ENCODE data around the gene OPCML. TPM values are rescaled to one million over a fixed set of nuclear protein-coding genes. Genes with fewer than 3 reads are reported as not detected.

The OPCML gene
- total RNA-seq, 1 donor from 2014 or later: not detected

- intact Hi-C loops (cut with DNase I): no loop called here
- TF ChIP-seq CTCF (IDR thresholded peaks at IDR 0.05): no peak
- H3K4me1 ChIP-seq: no peaks in the 10 kb centered on the region
These were observed 532.8 kb downstream of the OPCML start for GRCh38 chr11:132999516-132999915.

DNA sequence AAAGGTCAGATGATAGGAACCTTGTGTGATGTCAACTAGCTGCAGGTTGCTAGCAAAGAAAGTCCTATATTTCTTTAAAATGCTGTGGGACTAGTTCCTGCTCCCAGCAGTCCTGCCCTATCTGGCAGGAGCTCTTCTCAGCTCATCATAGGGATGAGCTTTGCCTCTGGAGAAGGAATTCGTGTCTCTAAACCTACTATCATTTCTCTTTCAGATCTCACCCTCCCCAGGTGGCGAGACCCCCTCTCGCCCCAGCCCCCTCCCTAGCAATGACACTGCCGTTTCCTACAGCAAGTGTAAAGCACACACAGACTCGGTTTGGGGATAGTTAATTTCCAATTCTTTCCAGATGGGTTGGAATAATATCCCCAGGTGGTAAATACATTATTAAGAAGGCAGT is 533.3 kb downstream of the OPCML start:
- no peak overlapping the region for H3K4me3 ChIP-seq
- no peak for DNase-seq (ENCODE audit: low spot score in 2 of 2)
- TF ChIP-seq CTCF (IDR thresholded peaks at IDR 0.05): no peak
- no peaks in the 10 kb centered on the region for H3K4me1 ChIP-seq
- H3K36me3 ChIP-seq: no peaks in the 10 kb centered on the region
- no peaks in the 10 kb centered on the region for H3K27me3 ChIP-seq
- no peaks in the 10 kb centered on the region for H3K9me3 ChIP-seq
- H3K27ac ChIP-seq: no peak overlapping the region
- intact Hi-C loops (cut with DNase I): no loop called here

More at GRCh38 chr11:132999516-132999915, 532.8 kb downstream of the OPCML start:
- H3K36me3 ChIP-seq: no peaks in the 10 kb centered on the region
- no peaks in the 10 kb centered on the region for H3K27me3 ChIP-seq
- no peaks in the 10 kb centered on the region for H3K9me3 ChIP-seq
- H3K4me3 ChIP-seq: no peak overlapping the region
- H3K27ac ChIP-seq: no peak overlapping the region
- DNase-seq (ENCODE audit: low spot score in 2 of 2): no peak

DNA sequence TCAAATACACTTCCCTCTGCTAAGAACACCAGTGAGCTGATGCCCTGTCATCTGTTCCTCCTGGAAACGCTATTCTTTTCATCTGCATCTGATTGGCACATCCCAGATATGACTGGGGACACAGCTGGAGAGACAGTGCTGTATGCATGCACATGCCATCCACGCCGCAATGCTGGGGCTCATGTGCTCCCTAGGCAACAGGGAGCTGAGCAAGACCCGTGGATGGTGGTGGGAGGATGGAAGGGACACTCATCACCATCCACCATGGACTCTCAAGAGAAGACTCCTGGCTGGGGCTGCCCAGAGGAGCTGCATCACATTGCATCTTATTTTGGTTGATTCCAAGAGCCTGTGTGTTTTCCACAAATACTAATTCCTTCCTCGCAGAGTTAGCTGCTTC is 534.9 kb downstream of the OPCML start:
- no peak overlapping the region for H3K27ac ChIP-seq
- no peaks in the 10 kb centered on the region for H3K36me3 ChIP-seq
- H3K4me3 ChIP-seq: no peak overlapping the region
- no peaks in the 10 kb centered on the region for H3K27me3 ChIP-seq
- no peaks in the 10 kb centered on the region for H3K9me3 ChIP-seq
- intact Hi-C loops (cut with DNase I): no loop called here
- no peak for DNase-seq (ENCODE audit: low spot score in 2 of 2)
- no peaks in the 10 kb centered on the region for H3K4me1 ChIP-seq
- no peak for TF ChIP-seq CTCF (IDR thresholded peaks at IDR 0.05)

DNA sequence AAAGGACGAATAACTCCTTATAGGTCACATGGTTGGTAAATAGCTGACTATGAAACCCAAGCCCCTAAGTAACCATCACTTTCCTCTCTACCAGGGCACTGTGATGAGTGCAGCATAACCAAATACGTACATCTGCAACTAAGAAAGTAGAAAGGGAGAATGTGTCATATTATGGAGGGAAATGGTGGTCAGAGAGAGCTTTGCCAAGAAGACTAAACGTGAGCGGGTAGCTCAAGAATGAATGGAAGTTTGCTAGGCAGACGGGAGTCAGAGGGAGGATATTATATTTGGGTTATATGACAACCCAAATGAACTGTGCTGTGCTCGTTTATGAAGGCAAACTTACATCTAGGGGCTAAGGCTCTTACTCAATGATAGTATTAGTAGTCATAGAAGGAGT is 537.3 kb downstream of the OPCML start:
- intact Hi-C loops (cut with DNase I): no loop called here
- H3K4me3 ChIP-seq: no peak overlapping the region
- no peaks in the 10 kb centered on the region for H3K4me1 ChIP-seq
- no peaks in the 10 kb centered on the region for H3K27me3 ChIP-seq
- TF ChIP-seq CTCF (IDR thresholded peaks at IDR 0.05): no peak
- no peaks in the 10 kb centered on the region for H3K36me3 ChIP-seq
- DNase-seq (ENCODE audit: low spot score in 2 of 2): no peak
- no peak overlapping the region for H3K27ac ChIP-seq
- H3K9me3 ChIP-seq: no peaks in the 10 kb centered on the region

DNA sequence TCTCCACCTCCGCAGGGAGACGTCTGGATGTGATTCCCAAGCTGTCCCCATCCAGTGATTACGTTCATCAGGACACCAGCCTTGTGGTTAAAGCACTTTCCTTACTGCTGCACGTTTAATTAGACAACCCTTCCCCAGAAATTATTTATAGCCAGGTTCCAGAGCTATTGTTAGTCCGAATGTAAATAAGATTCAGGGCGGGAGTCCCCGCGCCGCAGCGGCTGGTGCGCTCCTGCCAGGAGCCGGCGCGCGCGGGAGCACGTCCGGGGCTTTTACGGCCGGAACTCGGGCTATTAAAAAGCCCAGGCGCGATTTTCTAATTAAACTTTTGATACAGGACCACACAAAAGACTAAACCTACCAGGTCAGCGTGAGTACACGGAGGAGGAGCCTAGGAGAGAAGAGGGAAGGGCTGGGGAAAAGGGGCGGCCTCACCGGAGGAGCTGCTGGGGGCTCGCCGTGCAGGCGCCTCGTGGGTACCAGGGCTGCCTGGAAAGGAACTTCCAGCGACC is 538.3 kb downstream of the OPCML start:
- Histone ChIP-seq H3K4me1 (no peaks in the 10 kb centered on the region), H3K27ac (no peak overlapping the region), H3K4me3 (no peak overlapping the region), H3K36me3 (no peaks in the 10 kb centered on the region), H3K9me3 (no peaks in the 10 kb centered on the region), H3K27me3 (no peaks in the 10 kb centered on the region)
- intact Hi-C loops (cut with DNase I): no loop called here
- DNase-seq (ENCODE audit: low spot score in 2 of 2): no peak
- no peak for TF ChIP-seq CTCF (IDR thresholded peaks at IDR 0.05)
